ENCODE results near the gene LY86. TPM values are rescaled to one million over a fixed set of nuclear protein-coding genes. Genes with fewer than 3 reads are reported as not detected.

LY86 gene
- total and polyA plus RNA-seq, 2 donors (not counting 3 experiments of a cell fraction or from before 2014, with no cell fraction given): not detected

- H3K9me1 ChIP-seq (replicated peaks; ENCODE audit: control insufficient read depth, extremely low read depth, insufficient read depth, low read length): no peaks in the 10 kb centered on the region
- intact Hi-C loops (cut with micrococcal nuclease) (no loop called here), dilution Hi-C loops (cut with MboI; ENCODE audit: extremely low pct_ligation_motif_present, low sequenced_read_pairs) (no loop called here)
- H3K27ac ChIP-seq (ENCODE audit: insufficient read depth, low read depth, low read length): no peak overlapping the region
- no TSS peak for BruUV-seq (replicated peaks)
- H3K79me2 ChIP-seq (ENCODE audit: control insufficient read depth, insufficient read depth, low read length): no peaks in the 10 kb centered on the region
- H3K9me3 ChIP-seq (replicated peaks; ENCODE audit: control insufficient read depth, insufficient read depth, low read length): no peaks in the 10 kb centered on the region
- POLR2A ChIA-PET: no interaction called here
- CTCF ChIA-PET: no interaction called here
- H3K27me3 ChIP-seq (ENCODE audit: control insufficient read depth in 2 of 2, insufficient read depth in 2 of 2, low read length in 2 of 2): no peaks in the 10 kb centered on the region
- no peak for TF ChIP-seq POLR2A (IDR thresholded peaks at IDR 0.05; ENCODE audit: low read depth, low read length)
- TF ChIP-seq FOS (IDR thresholded peaks at IDR 0.05; ENCODE audit: borderline replicate concordance, insufficient read depth, low read length): no peak
- TF ChIP-seq POLR2AphosphoS5 (IDR thresholded peaks at IDR 0.05; ENCODE audit: insufficient read depth, low read depth, low read length): no peak
- no peak for TF ChIP-seq EZH2 (IDR thresholded peaks at IDR 0.05; ENCODE audit: borderline replicate concordance, low read depth, low read length, severe bottlenecking)
- no peak for TF ChIP-seq GATA2 (IDR thresholded peaks at IDR 0.05; ENCODE audit: insufficient read depth, insufficient read length, low read depth, low read length)
- no peak for TF ChIP-seq JUN (IDR thresholded peaks at IDR 0.05; ENCODE audit: borderline replicate concordance, insufficient read depth, insufficient read length, low read depth)
- no peak for TF ChIP-seq MYC (IDR thresholded peaks at IDR 0.05; ENCODE audit: low read depth, low read length)
- no peak for TF ChIP-seq CTCF (IDR thresholded peaks at IDR 0.05; ENCODE audit: extremely low read depth in 1 of 2, insufficient read depth in 1 of 2, low read depth in 1 of 2, low read length in 2 of 2)
- no peak for TF ChIP-seq MAX (IDR thresholded peaks at IDR 0.05; ENCODE audit: insufficient read depth, insufficient read length)
- no peaks in the 10 kb centered on the region for H4K20me1 ChIP-seq (replicated peaks; ENCODE audit: control insufficient read depth, extremely low read depth, insufficient read depth, low read length)
- H3K4me3 ChIP-seq (replicated peaks in 1 of 3; ENCODE audit: insufficient read depth in 1 of 3, low read depth in 1 of 3, low read length in 3 of 3): no peak overlapping the region
- H3K4me2 ChIP-seq (ENCODE audit: insufficient read depth, low read length): no peak overlapping the region
- no peaks in the 10 kb centered on the region for H3K4me1 ChIP-seq (ENCODE audit: control insufficient read depth, extremely low read depth, insufficient read depth, low read length)
- H3K9ac ChIP-seq (replicated peaks; ENCODE audit: extremely low read depth, insufficient read depth, low read length): no peak overlapping the region
- H2AFZ ChIP-seq (ENCODE audit: low read depth, low read length): no peak overlapping the region
- DNase-seq (ENCODE audit: low read depth, low spot score): no peak
- no peak for FAIRE-seq
- no peaks in the 10 kb centered on the region for H3K36me3 ChIP-seq (ENCODE audit: control insufficient read depth in 2 of 2, extremely low read depth in 1 of 2, insufficient read depth in 2 of 2, low read length in 2 of 2)
Measured at GRCh38 chr6:6631053-6631452, 42.5 kb downstream of the LY86 start.
